ENCODE results near the gene IGFBPL1. TPM values are rescaled to one million over a fixed set of nuclear protein-coding genes. Genes with fewer than 3 reads are reported as not detected.
"Not testable (repeated sequence)": the region's sequence is repeated elsewhere in the genome, so short reads cannot be mapped to it uniquely, and the experiment has no call there.

The IGFBPL1 gene
- total RNA-seq (under 1 TPM in 1 of 2 donors, not detected in 1; 0.08 TPM), polyA plus RNA-seq (not detected)

- DNase-seq (ENCODE audit: low spot score) = no peak
- TF ChIP-seq EGR1 (IDR thresholded peaks at IDR 0.05; ENCODE audit: low read depth in 2 of 2) = no peak
- TF ChIP-seq MAX (IDR thresholded peaks at IDR 0.05) = no peak
- no peak for TF ChIP-seq SP1 (IDR thresholded peaks at IDR 0.05)
- TF ChIP-seq HNF4G (IDR thresholded peaks at IDR 0.05) = no peak
- no peak for TF ChIP-seq ATF3 (IDR thresholded peaks at IDR 0.05)
- no peak for TF ChIP-seq RXRA (IDR thresholded peaks at IDR 0.05)
- TF ChIP-seq GABPA (IDR thresholded peaks at IDR 0.05 in 1 of 2, conservative IDR thresholded peaks at IDR 0.05 in 1 of 2) = no peak
- TF ChIP-seq CTCF (IDR thresholded peaks at IDR 0.05; ENCODE audit: low read depth, low read length, missing input control) = no peak
- TF ChIP-seq NR2F2 (IDR thresholded peaks at IDR 0.05) = no peak
- no peak for TF ChIP-seq REST (IDR thresholded peaks at IDR 0.05)
- TF ChIP-seq FOXA1 (IDR thresholded peaks at IDR 0.05) = no peak
- no peak for TF ChIP-seq FOXA2 (IDR thresholded peaks at IDR 0.05)
- TF ChIP-seq YY1 (IDR thresholded peaks at IDR 0.05) = no peak
- no peak for TF ChIP-seq RAD21 (IDR thresholded peaks at IDR 0.05)
- TF ChIP-seq TAF1 (conservative IDR thresholded peaks at IDR 0.05) = no peak
- TF ChIP-seq JUND (IDR thresholded peaks at IDR 0.05) = no peak
- no peak for TF ChIP-seq ZBTB33 (IDR thresholded peaks at IDR 0.05)
- 4% methylated on average over 115 of the region's 115 CpGs for WGBS
- Histone ChIP-seq H3K9ac (ENCODE audit: low read depth in 1 of 2, low read length in 2 of 2) (no peak within 1 kb of the TSS), H3K27ac (ENCODE audit: low read depth in 1 of 2, low read length in 2 of 2) (no peak within 1 kb of the TSS), H3K4me3 (ENCODE audit: low read depth in 1 of 3, low read length in 3 of 3) (peak within 1 kb of the TSS in 2 of 3 donors; percentile 22 to 51), H3K36me3 (ENCODE audit: control insufficient read depth in 4 of 4, insufficient read depth in 3 of 4, low read depth in 1 of 4, low read length in 3 of 4) (no peaks in the 10 kb centered on the region), H3K9me3 (ENCODE audit: control insufficient read depth in 4 of 4, low read length in 3 of 4) (no peaks in the 10 kb centered on the region), H3K4me1 (ENCODE audit: control insufficient read depth in 4 of 4, insufficient read depth in 4 of 4, low read length in 3 of 4) (peaks cover 3 to 12% (median 5%) of the 10 kb centered on the region in 4 donors), H3K27me3 (ENCODE audit: control insufficient read depth in 4 of 4, insufficient read depth in 4 of 4, low read length in 3 of 4) (no peaks in the 10 kb centered on the region)
Measured at GRCh38 chr9:38423973-38424843, at the start of gene IGFBPL1. Gene IGFBPL1 (minus strand): TSS chr9:38424454. CDS start chr9:38424424, 30 bp downstream.

- DNase-seq (ENCODE audit: low spot score); H3K4me1 ChIP-seq (ENCODE audit: control insufficient read depth in 4 of 4, insufficient read depth in 4 of 4, low read length in 3 of 4); H3K27me3 ChIP-seq (ENCODE audit: control insufficient read depth in 4 of 4, insufficient read depth in 4 of 4, low read length in 3 of 4); H3K36me3 ChIP-seq (ENCODE audit: control insufficient read depth in 4 of 4, insufficient read depth in 3 of 4, low read depth in 1 of 4, low read length in 3 of 4); H3K27ac ChIP-seq (ENCODE audit: low read depth in 1 of 2, low read length in 2 of 2); H3K9me3 ChIP-seq (ENCODE audit: control insufficient read depth in 4 of 4, low read length in 3 of 4); H3K9ac ChIP-seq (ENCODE audit: low read depth in 1 of 2, low read length in 2 of 2); H3K4me3 ChIP-seq (ENCODE audit: low read depth in 1 of 3, low read length in 3 of 3): not testable (repeated sequence)
- WGBS = 53% methylated on average over 2 of the region's 2 CpGs
Measured at GRCh38 chr9:38472583-38473249, 48.5 kb upstream of the IGFBPL1 start.

Measured in liver (tissue), 9 donors.